Neuron (in vitro differentiated cells): ENCODE results near the gene GASK1A.
"Not testable (repeated sequence)": the region's sequence is repeated elsewhere in the genome, so short reads cannot be mapped to it uniquely, and the experiment has no call there.

Source experiments
- H2AFZ ChIP-seq: one replicate; pipeline ENCODE4 v1.6.1; 2013; ENCODE audit warnings: low read depth, mild to moderate bottlenecking, inconsistent platforms, low read length, moderate library complexity
- H3K27me3 ChIP-seq: one replicate; pipeline ENCODE4 v1.6.1; 2013; ENCODE audit warnings: low read length; ENCODE audit not compliant: insufficient read depth
- H3K36me3 ChIP-seq: one replicate; pipeline ENCODE4 v1.6.1; 2013; ENCODE audit warnings: low read length; ENCODE audit not compliant: insufficient read depth
- H3K4me1 ChIP-seq: one replicate; pipeline ENCODE4 v1.6.1; 2013; ENCODE audit warnings: low read length; ENCODE audit not compliant: insufficient read depth
- H3K4me3 ChIP-seq: 2 replicates; pipeline ENCODE4 v1.5.1; 2013; ENCODE audit warnings: mild to moderate bottlenecking, low read length, moderate library complexity
- H3K9me3 ChIP-seq: one replicate; pipeline ENCODE4 v1.6.1; 2013; ENCODE audit warnings: low read length

The GASK1A gene

DNA sequence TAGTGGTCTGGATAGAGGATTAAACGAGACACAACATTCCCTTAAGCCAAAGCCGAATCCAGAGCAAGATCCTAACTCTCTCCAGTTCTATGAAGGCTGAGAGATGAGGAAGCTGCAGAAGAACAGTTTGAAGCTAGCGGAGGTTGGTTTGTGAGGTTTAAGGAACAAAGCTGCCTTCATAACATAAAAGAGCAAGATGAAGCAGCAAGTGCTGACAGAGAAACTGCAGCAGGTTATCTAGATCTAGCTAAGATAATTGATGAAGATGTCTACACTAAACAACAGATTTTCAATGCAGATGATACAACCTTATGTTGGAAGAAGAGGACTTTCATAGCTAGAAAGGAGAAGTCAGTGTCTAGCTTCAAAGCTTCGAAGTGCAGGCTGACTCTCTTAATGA lies 14.8 kb upstream of the GASK1A start:
- H3K4me3 ChIP-seq = no peak overlapping the region
- H3K36me3 ChIP-seq = no peaks in the 10 kb centered on the region
- H3K4me1 ChIP-seq = no peaks in the 10 kb centered on the region
- no peaks in the 10 kb centered on the region for H3K9me3 ChIP-seq
- H3K27me3 ChIP-seq = peaks cover 2% of the 10 kb centered on the region
- H2AFZ ChIP-seq = no peak overlapping the region

DNA sequence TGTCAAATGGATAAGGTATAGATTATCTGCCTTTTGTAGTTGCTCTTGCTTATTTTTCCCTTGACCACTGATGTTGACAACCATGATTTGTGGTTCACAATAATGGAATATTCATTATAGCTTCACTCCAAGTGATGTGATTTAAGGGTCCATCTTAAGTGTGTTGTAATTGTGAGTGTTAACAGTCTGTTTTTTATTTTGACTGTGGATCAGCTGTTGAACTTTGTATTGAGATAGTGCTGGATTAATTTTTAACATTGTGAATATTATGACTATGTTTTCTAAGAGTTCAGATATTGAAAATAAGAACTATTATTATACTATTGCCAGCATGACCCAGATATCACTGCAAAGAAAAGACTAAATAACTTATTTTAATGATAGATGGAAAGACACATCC lies 8.6 kb upstream of the GASK1A start:
- Histone ChIP-seq H2AFZ (no peak overlapping the region), H3K4me3 (no peak overlapping the region), H3K4me1 (no peaks in the 10 kb centered on the region), H3K36me3 (no peaks in the 10 kb centered on the region), H3K27me3 (no peaks in the 10 kb centered on the region), H3K9me3 (peaks cover 8% of the 10 kb centered on the region)

GRCh38 chr3:42970976-42971772 lies 7.9 kb upstream of the GASK1A start:
- Histone ChIP-seq H3K36me3 (no peaks in the 10 kb centered on the region), H3K4me1 (no peaks in the 10 kb centered on the region), H3K27me3 (no peaks in the 10 kb centered on the region), H2AFZ (no peak overlapping the region), H3K9me3 (peaks cover 8% of the 10 kb centered on the region), H3K4me3 (no peak overlapping the region)

DNA sequence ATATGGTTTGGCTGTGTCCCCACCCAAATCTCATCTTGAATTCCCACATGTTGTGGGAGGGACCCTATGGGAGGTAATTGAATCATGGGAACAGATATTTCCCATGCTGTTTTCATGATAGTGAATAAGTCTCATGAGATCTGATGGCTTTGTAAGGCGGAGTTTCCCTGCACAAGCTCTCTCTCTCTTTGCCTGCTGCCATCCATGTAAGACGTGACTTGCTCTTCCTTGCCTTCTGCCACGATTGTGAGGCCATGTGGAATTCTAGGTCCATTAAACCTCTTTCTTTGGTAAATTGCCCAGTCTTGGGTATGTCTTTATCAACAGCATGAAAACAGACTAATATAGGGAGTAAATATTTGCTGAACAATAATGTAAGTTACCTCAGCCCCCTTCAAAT lies 4.2 kb upstream of the GASK1A start:
- H3K36me3 ChIP-seq, H3K4me1 ChIP-seq, H2AFZ ChIP-seq, H3K4me3 ChIP-seq: not testable (repeated sequence)
- peaks cover 18% of the 10 kb centered on the region for H3K9me3 ChIP-seq
- peaks cover 24% of the 10 kb centered on the region for H3K27me3 ChIP-seq

GRCh38 chr3:42975456-42975855 lies 3.7 kb upstream of the GASK1A start:
- peaks cover 18% of the 10 kb centered on the region for H3K9me3 ChIP-seq
- H3K4me3 ChIP-seq = no peak overlapping the region
- H2AFZ ChIP-seq = no peak overlapping the region
- H3K27me3 ChIP-seq = peaks cover 30% of the 10 kb centered on the region
- H3K4me1 ChIP-seq = peaks cover 4% of the 10 kb centered on the region
- no peaks in the 10 kb centered on the region for H3K36me3 ChIP-seq

GRCh38 chr3:42975955-42976354 lies 3.2 kb upstream of the GASK1A start:
- no peaks in the 10 kb centered on the region for H3K36me3 ChIP-seq
- H3K4me1 ChIP-seq = peaks cover 4% of the 10 kb centered on the region
- H2AFZ ChIP-seq = no peak overlapping the region
- peaks cover 18% of the 10 kb centered on the region for H3K9me3 ChIP-seq
- no peak overlapping the region for H3K4me3 ChIP-seq
- H3K27me3 ChIP-seq = peaks cover 35% of the 10 kb centered on the region

- peaks cover 4% of the 10 kb centered on the region for H3K4me1 ChIP-seq
- peaks cover 62% of the 10 kb centered on the region for H3K27me3 ChIP-seq
- H2AFZ ChIP-seq = no peak overlapping the region
- no peak overlapping the region for H3K4me3 ChIP-seq
- no peaks in the 10 kb centered on the region for H3K36me3 ChIP-seq
- peaks cover 9% of the 10 kb centered on the region for H3K9me3 ChIP-seq
Measured at GRCh38 chr3:42980209-42980608, 1.1 kb downstream of the GASK1A start.

GRCh38 chr3:42980909-42981308 lies 1.8 kb downstream of the GASK1A start:
- no peak overlapping the region for H3K4me3 ChIP-seq
- H3K4me1 ChIP-seq = peaks cover 4% of the 10 kb centered on the region
- peaks cover 9% of the 10 kb centered on the region for H3K9me3 ChIP-seq
- peaks cover 62% of the 10 kb centered on the region for H3K27me3 ChIP-seq
- no peak overlapping the region for H2AFZ ChIP-seq
- H3K36me3 ChIP-seq = no peaks in the 10 kb centered on the region

- Histone ChIP-seq H2AFZ (no peak overlapping the region), H3K36me3 (no peaks in the 10 kb centered on the region), H3K4me3 (no peak overlapping the region), H3K27me3 (peaks cover 58% of the 10 kb centered on the region), H3K4me1 (peaks cover 4% of the 10 kb centered on the region), H3K9me3 (peaks cover 4% of the 10 kb centered on the region)
Measured at GRCh38 chr3:42982645-42983412, 3.7 kb downstream of the GASK1A start.

DNA sequence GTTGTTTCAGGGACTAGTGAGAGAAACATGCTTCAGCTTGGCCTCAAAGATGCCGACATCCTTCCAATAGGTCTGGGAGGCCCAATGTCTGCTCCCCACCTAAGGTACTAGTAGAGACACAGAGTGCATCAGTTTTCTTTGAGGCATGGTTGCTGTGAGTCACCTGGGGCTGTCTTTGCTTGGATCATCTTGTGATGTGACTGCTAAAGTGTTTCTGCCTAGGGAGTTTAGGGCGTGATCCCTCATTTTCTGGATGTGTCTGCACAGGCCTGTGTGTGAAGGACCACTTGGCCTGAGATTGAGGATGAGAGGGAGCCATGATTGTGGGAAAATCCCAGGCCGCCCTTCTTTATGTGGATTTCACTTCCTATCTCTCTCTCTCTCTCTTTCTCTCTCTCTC lies 4.8 kb downstream of the GASK1A start:
- H3K4me3 ChIP-seq = no peak overlapping the region
- no peak overlapping the region for H2AFZ ChIP-seq
- H3K36me3 ChIP-seq = no peaks in the 10 kb centered on the region
- H3K27me3 ChIP-seq = peaks cover 54% of the 10 kb centered on the region
- no peaks in the 10 kb centered on the region for H3K9me3 ChIP-seq
- peaks cover 4% of the 10 kb centered on the region for H3K4me1 ChIP-seq

GRCh38 chr3:42984701-42985100 lies 5.6 kb downstream of the GASK1A start:
- peaks cover 46% of the 10 kb centered on the region for H3K27me3 ChIP-seq
- H3K4me1 ChIP-seq = peaks cover 2% of the 10 kb centered on the region
- H3K4me3 ChIP-seq = no peak overlapping the region
- no peak overlapping the region for H2AFZ ChIP-seq
- no peaks in the 10 kb centered on the region for H3K9me3 ChIP-seq
- no peaks in the 10 kb centered on the region for H3K36me3 ChIP-seq

DNA sequence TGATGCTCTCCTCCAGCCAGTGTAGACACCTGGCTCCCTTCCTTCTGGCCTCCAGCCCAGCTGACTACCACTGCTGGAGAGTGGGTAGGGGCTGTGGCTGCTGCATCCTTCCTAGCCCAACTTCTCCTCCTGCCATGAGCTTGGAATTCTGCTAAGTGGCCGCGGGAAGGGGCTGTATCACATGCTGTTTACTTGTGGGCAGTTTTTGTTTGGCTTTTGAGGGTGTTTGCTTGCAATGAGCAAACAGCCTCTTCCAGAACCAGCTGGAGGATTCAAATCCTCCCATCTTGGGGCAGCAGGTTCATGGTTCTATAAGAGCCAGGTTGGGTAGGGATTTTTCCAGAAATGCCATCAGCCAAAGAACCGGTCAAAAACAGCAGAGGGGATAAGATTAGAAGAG lies 9.0 kb downstream of the GASK1A start:
- Histone ChIP-seq H3K27me3 (peaks cover 19% of the 10 kb centered on the region), H3K4me3 (no peak overlapping the region), H3K9me3 (no peaks in the 10 kb centered on the region), H3K36me3 (no peaks in the 10 kb centered on the region), H2AFZ (no peak overlapping the region), H3K4me1 (no peaks in the 10 kb centered on the region)

GRCh38 chr3:42988566-42988965 lies 9.5 kb downstream of the GASK1A start:
- peaks cover 15% of the 10 kb centered on the region for H3K27me3 ChIP-seq
- no peaks in the 10 kb centered on the region for H3K36me3 ChIP-seq
- H3K9me3 ChIP-seq = no peaks in the 10 kb centered on the region
- no peak overlapping the region for H2AFZ ChIP-seq
- no peaks in the 10 kb centered on the region for H3K4me1 ChIP-seq
- no peak overlapping the region for H3K4me3 ChIP-seq
